HCT116 (cell line): ENCODE measurements around the gene WDR93. TPM values are rescaled to one million over a fixed set of nuclear protein-coding genes. Genes with fewer than 3 reads are reported as not detected.

ENCODE experiments used
- ATAC-seq: fragments of 200-7000 bp; cut with Tn5 transposase; 2 replicates; pipeline ENCODE4 v1.9.1; 2020; ENCODE audit warnings: mild to moderate bottlenecking, moderate library complexity
- BruUV-seq: library from RNA; stranded (reverse); fragments of 400-500 nt; replicated peaks from 2 replicates; lab custom pipeline; 2021; lab: Mats Ljungman, UMichigan
- CTCF ChIA-PET: fragments of 300-600 bp; sonication (Branson Sonifier 250); formaldehyde crosslinking; loops from one replicate; lab custom pipeline; 2021; ENCODE audit warnings: antibody characterized with exemption; lab: Charles Lee
- POLR2A ChIA-PET: fragments of 300-600, 350-600 bp; sonication (Branson Sonifier 250); formaldehyde crosslinking; loops from one replicate; lab custom pipeline; 2021; ENCODE audit warnings: antibody characterized with exemption; lab: Charles Lee
- RAD21 ChIA-PET, 2 experiments: fragments of 300-600 bp; sonication (Branson Sonifier 250); formaldehyde crosslinking; loops; one replicate each; lab custom pipeline; 2023; ENCODE audit warnings: low total read pairs in 2 of 2; ENCODE audit not compliant: uncharacterized antibody in 2 of 2, unreplicated experiment in 2 of 2, low non-redundant PET in 1 of 2; lab: Charles Lee
- DNase-seq: peaks from one replicate; pipeline ENCODE4 v3.0.0-alpha.2; 2010; ENCODE audit warnings: low read depth, low spot score
- H2AFZ ChIP-seq: fragments of 200-600 bp; shearing (Covaris generic), sonication (generic); 2 replicates; pipeline ENCODE4 v1.6.1; 2017; ENCODE audit warnings: low read depth, mixed run types, mixed read lengths, antibody characterized with exemption, low read length; ENCODE audit not compliant: poor library complexity, severe bottlenecking
- H3K27ac ChIP-seq: 2 replicates; pipeline ENCODE4 v1.5.1; 2012; ENCODE audit warnings: low read depth, low read length
- H3K27me3 ChIP-seq: fragments of 200-600 bp; sonication (generic); 2 replicates; pipeline ENCODE4 v1.6.1; 2016; ENCODE audit warnings: mixed run types, low read length, mixed read lengths; ENCODE audit not compliant: insufficient read depth
- H3K36me3 ChIP-seq, 2 experiments: fragments of 200-500 bp in 1 of 2; fragments of 200-600 bp in 1 of 2; sonication (Bioruptor generic) in 1 of 2; sonication (generic) in 1 of 2; 2 replicates each; pipeline versions ENCODE4 v1.5.1 to v1.6.1; 2014 to 2016; ENCODE audit warnings: low read length in 2 of 2, inconsistent platforms in 1 of 2, mixed read lengths in 1 of 2, mixed run types in 1 of 2; ENCODE audit not compliant: insufficient read depth in 2 of 2, control insufficient read depth in 1 of 2
- H3K4me1 ChIP-seq, 2 experiments: fragments of 200-600 bp in 1 of 2; sonication (generic) in 1 of 2; 2 replicates each; pipeline versions ENCODE4 v1.5.1 to v1.6.1; 2012 to 2017; ENCODE audit warnings: low read length in 2 of 2, inconsistent platforms in 1 of 2, mild to moderate bottlenecking in 1 of 2, mixed read lengths in 1 of 2, mixed run types in 1 of 2, moderate library complexity in 1 of 2; ENCODE audit not compliant: insufficient read depth in 2 of 2, control insufficient read depth in 1 of 2
- H3K4me2 ChIP-seq: fragments of 200-600 bp; sonication (generic); 2 replicates; pipeline ENCODE4 v1.6.1; 2017; ENCODE audit warnings: mixed run types, low read length, mixed read lengths
- H3K4me3 ChIP-seq, 2 experiments: fragments of 200-600 bp in 1 of 2; sonication (generic) in 1 of 2; replicated peaks in 1 of 2; 2 replicates each; pipeline ENCODE4 v1.5.1; 2011 to 2016; ENCODE audit warnings: low read length in 2 of 2, control low read depth in 1 of 2, low read depth in 1 of 2, mild to moderate bottlenecking in 1 of 2, mixed read lengths in 1 of 2, mixed run types in 1 of 2
- H3K79me2 ChIP-seq: fragments of 200-600 bp; sonication (generic); 2 replicates; pipeline ENCODE4 v1.6.1; 2017; ENCODE audit warnings: mild to moderate bottlenecking, mixed run types, low read length, moderate library complexity, mixed read lengths; ENCODE audit not compliant: insufficient read depth
- H3K9ac ChIP-seq: fragments of 200-600 bp; sonication (generic); 2 replicates; pipeline ENCODE4 v1.6.1; 2016; ENCODE audit warnings: low read length, mixed read lengths
- H3K9me2 ChIP-seq: fragments of 200-600 bp; sonication (generic), shearing (Covaris generic); 2 replicates; pipeline ENCODE4 v1.6.1; 2017; ENCODE audit warnings: mixed run types, mild to moderate bottlenecking, moderate library complexity; ENCODE audit not compliant: insufficient read depth
- H3K9me3 ChIP-seq, 2 experiments: fragments of 200-500 bp in 1 of 2; fragments of 200-600 bp in 1 of 2; sonication (Bioruptor generic) in 1 of 2; sonication (generic) in 1 of 2; 2 replicates each; pipeline ENCODE4 v1.6.1; 2014 to 2017; ENCODE audit warnings: low read length in 2 of 2, mixed read lengths in 2 of 2, inconsistent platforms in 1 of 2, low read depth in 1 of 2, mild to moderate bottlenecking in 1 of 2, mixed run types in 1 of 2, moderate library complexity in 1 of 2; ENCODE audit not compliant: control insufficient read depth in 1 of 2, insufficient read depth in 1 of 2
- H4K20me1 ChIP-seq: fragments of 200-600 bp; sonication (generic), shearing (Covaris generic); 2 replicates; pipeline ENCODE4 v1.6.1; 2017; ENCODE audit warnings: mixed run types, mild to moderate bottlenecking, moderate library complexity; ENCODE audit not compliant: insufficient read depth
- CEBPB ChIP-seq: IDR thresholded peaks from 2 replicates; pipeline ENCODE4 v1.6.1; 2012; ENCODE audit warnings: low read depth
- ELF1 ChIP-seq: IDR thresholded peaks from 2 replicates; pipeline ENCODE4 v1.6.1; 2012; ENCODE audit warnings: low read depth, borderline replicate concordance
- EZH2 ChIP-seq: fragments of 200-600 bp; sonication (generic); IDR thresholded peaks from 2 replicates; pipeline ENCODE4 v1.6.1; 2017; ENCODE audit warnings: antibody characterized with exemption, mixed run types
- EZH2phosphoT487 ChIP-seq: fragments of 200-600 bp; IDR thresholded peaks from 2 replicates; pipeline ENCODE4 v1.6.1; 2018; ENCODE audit warnings: antibody characterized with exemption, borderline replicate concordance
- FOSL1 ChIP-seq: IDR thresholded peaks from 2 replicates; pipeline ENCODE4 v1.6.1; 2012; ENCODE audit warnings: low read depth
- JUND ChIP-seq: IDR thresholded peaks from 2 replicates; pipeline ENCODE4 v1.6.1; 2012
- MAX ChIP-seq: IDR thresholded peaks from 2 replicates; pipeline ENCODE4 v1.6.1; 2012
- POLR2AphosphoS5 ChIP-seq: IDR thresholded peaks from 2 replicates; pipeline ENCODE4 v1.6.1; 2011; ENCODE audit warnings: mild to moderate bottlenecking, low read depth, low read length, moderate library complexity
- REST ChIP-seq: IDR thresholded peaks from 2 replicates; pipeline ENCODE4 v1.6.1; 2012; ENCODE audit warnings: low read depth
- SIN3A ChIP-seq: IDR thresholded peaks from 2 replicates; pipeline ENCODE4 v1.6.1; 2012; ENCODE audit warnings: low read depth
- SP1 ChIP-seq: IDR thresholded peaks from 2 replicates; pipeline ENCODE4 v1.6.1; 2012; ENCODE audit warnings: low read depth
- SRF ChIP-seq: IDR thresholded peaks from 2 replicates; pipeline ENCODE4 v1.6.1; 2012; ENCODE audit warnings: low read depth
- TCF7L2 ChIP-seq: IDR thresholded peaks from 2 replicates; pipeline ENCODE4 v1.7.0; 2011; ENCODE audit warnings: borderline replicate concordance, inconsistent platforms; ENCODE audit not compliant: insufficient read depth, insufficient read length; ENCODE audit errors: extremely low read depth
- YY1 ChIP-seq: IDR thresholded peaks from 2 replicates; pipeline ENCODE4 v1.6.1; 2011; ENCODE audit warnings: low read length, low read depth, moderate library complexity, mild to moderate bottlenecking; ENCODE audit not compliant: insufficient replicate concordance; ENCODE audit errors: extremely low read depth
- ZFX ChIP-seq: fragments of 450-650 bp; IDR thresholded peaks from 2 replicates; pipeline ENCODE4 v1.6.1; 2017
- ZNF274 ChIP-seq: fragments of 200-500 bp; sonication (Bioruptor generic); IDR thresholded peaks from 2 replicates; pipeline ENCODE4 v1.6.1; 2014; ENCODE audit warnings: mild to moderate bottlenecking, low read depth, low read length, inconsistent platforms
- intact Hi-C: fragments of 100-400 bp; cut with micrococcal nuclease; formaldehyde crosslinking; loops from 2 replicates; pipeline ENCODE4 v1.10.0; 2022
- total RNA-seq: library from RNA; stranded (reverse); gene quantifications from one replicate; pipeline ENCODE4 v1.2.1, GENCODE V29; 2021; ENCODE audit not compliant: unreplicated experiment

The WDR93 gene
- total RNA-seq, 1 experiment from 2014 or later: 0.42 TPM

GRCh38 chr15:89641053-89641452 is 49.6 kb upstream of the WDR93 start (continued):
- no peak for TF ChIP-seq REST
- TF ChIP-seq SRF: no peak
- TF ChIP-seq SP1: no peak
- TF ChIP-seq SIN3A: no peak
- no peak for TF ChIP-seq ELF1
- no peak for TF ChIP-seq YY1
- TF ChIP-seq TCF7L2: no peak
- no peak for TF ChIP-seq FOSL1
- TF ChIP-seq MAX: no peak
- TF ChIP-seq EZH2phosphoT487: no peak
- TF ChIP-seq, all 23 proteins: peak for 0

- Histone ChIP-seq H3K27ac (no peak overlapping the region), H3K9me3 (no peaks in the 10 kb centered on the region), H3K79me2 (no peaks in the 10 kb centered on the region), H3K36me3 (no peaks in the 10 kb centered on the region), H3K4me3 (no peak overlapping the region), H2AFZ (no peak overlapping the region), H3K9ac (no peak overlapping the region), H3K9me2 (no peaks in the 10 kb centered on the region), H3K27me3 (no peaks in the 10 kb centered on the region), H3K4me1 (no peaks in the 10 kb centered on the region), H4K20me1 (no peaks in the 10 kb centered on the region), H3K4me2 (no peak overlapping the region)
- ChIA-PET POLR2A (no interaction called here), CTCF (no interaction called here), RAD21 (no interaction called here)
- BruUV-seq: no TSS peak
- ATAC-seq (no peak), DNase-seq (no peak)
- no peak for TF ChIP-seq ZFX
- no peak for TF ChIP-seq POLR2AphosphoS5
- TF ChIP-seq TCF7L2: no peak
- TF ChIP-seq CEBPB: no peak
- TF ChIP-seq FOSL1: no peak
- no peak for TF ChIP-seq SIN3A
- TF ChIP-seq EZH2: no peak
- TF ChIP-seq ELF1: no peak
- TF ChIP-seq EZH2phosphoT487: no peak
- no peak for TF ChIP-seq JUND
- no peak for TF ChIP-seq ZNF274
- TF ChIP-seq SRF: no peak
- intact Hi-C loops: no loop called here
Measured at GRCh38 chr15:89642106-89642505, 48.5 kb upstream of the WDR93 start.
